RKO (cell line): Measurements from ENCODE around the gene PRKD1.
A peak's percentile ranks its signal among the peaks of the same experiment; 100 is the strongest.

ENCODE experiments used
- DNase-seq: peaks from one replicate; pipeline ENCODE4 v3.0.0-alpha.2; 2016; ENCODE audit warnings: low spot score

Gene PRKD1

DNA sequence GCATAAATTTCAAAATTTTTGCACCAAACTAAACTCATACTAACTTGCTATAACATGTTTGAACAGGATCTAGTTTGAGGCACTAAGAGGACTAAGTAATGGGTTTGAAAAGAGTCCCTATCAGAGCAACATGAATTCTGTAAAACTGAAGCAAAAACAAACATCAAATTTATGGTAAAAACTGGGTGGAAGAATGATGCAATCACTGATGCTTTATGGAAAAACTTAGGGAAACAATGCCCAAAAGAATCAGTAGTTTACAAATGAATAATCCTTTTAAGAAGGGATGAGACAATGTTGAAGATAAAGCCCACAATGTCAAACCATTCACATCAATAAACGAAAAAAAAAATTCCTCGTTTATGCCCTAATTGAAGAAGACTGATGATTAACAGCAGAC is 88.9 kb downstream of the PRKD1 start:
- no peak for DNase-seq

DNA sequence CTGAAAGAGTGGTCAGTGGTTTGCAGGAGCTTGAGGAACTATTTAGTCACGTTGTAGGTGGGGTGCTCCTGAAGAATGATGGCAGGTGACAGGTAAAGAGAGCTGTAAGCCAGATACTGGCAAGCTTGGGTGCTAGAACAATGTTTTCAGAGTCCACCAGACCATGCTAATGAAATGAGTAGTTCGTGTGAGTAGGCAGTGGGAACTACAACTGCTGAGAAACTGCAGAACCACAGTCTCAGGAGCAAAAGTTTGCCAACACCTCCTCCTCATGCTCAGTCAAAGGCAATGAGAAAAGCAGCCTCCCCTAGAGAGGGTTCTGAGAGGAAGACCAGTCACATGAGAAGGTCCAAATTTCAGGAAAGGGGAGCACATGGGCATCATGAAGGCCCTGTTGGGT is 91.3 kb downstream of the PRKD1 start:
- no peak for DNase-seq

DNA sequence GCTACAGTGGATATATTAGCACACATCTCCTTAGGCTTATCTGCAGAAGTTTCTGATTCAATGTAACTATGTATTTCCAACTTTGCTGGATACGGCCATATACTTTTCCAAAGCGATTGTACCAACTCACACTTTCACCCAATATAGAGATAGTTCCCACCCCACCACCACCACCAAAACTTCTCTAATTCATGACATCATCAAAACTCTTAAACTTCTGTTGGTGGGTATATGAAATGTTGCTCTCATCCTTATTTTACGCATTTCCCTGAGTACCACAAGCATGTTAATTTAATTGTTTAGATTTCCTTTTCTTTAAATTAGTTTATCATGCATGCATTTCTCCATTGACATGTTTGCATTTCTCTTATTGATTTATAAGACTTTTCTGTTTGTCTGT is 95.6 kb downstream of the PRKD1 start:
- no peak for DNase-seq

GRCh38 chr14:29829851-29830250 is 97.8 kb downstream of the PRKD1 start:
- no peak for DNase-seq

- no peak for DNase-seq
Observed at GRCh38 chr14:29823816-29824215, 103.8 kb downstream of the PRKD1 start.

- no peak for DNase-seq
Observed at GRCh38 chr14:29822430-29822709, 105.3 kb downstream of the PRKD1 start.

DNA sequence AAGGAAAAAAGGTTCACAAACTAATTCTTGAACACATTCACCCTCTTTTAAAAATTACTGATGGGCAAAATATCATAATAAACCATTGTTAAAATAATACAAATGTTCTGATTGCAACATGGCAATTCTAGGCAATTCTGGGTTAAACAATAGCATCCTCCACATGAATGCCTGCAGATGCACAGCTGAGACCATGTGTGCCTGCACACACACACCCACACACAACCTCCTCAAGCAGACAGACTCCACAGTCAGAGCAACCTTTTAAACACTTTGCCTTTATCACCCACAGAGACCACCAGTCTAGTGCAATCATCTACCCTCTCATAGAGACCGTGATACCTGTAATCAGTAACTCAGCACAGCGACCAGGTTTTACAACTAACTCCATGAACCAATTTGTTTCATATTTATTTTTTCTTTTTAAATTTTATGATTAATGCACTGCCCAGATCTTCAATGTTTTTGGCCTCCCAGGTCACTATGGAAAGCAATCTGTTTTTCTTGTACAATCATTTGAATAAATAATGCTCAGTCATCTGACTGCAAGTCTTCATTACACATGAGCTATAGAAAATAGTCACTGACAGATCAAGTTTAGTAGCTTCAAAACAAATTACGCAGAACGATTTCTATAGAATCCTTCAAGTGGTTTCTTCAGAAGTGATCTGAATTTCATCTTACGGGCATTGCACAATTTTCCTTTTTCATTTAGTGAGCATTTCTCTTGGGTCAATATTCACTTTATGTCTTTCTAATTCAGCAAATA is 105.8 kb downstream of the PRKD1 start:
- no peak for DNase-seq

- DNase-seq, result no peak
Observed at GRCh38 chr14:29821242-29821641, 106.4 kb downstream of the PRKD1 start.

DNA sequence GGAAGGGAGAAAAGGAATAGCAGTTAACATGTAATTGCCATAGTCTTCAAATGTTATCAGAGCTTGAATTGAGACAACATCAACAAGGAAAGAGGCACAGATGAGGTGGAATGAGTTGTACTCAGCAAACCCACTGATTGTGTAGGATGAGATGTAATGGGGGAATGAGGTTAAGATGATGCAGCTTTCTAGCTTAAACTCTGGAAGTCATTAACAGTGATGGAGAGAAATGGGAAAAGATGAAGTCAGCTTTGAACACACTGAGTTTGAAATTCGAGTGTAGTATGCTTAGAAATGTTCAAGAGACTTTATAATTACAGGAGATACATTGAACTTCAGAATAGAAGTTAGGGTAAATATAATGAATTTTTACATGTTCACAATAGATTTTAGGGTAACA is 106.9 kb downstream of the PRKD1 start:
- DNase-seq, result no peak

GRCh38 chr14:29817767-29818405 is 109.8 kb downstream of the PRKD1 start:
- DNase-seq, result no peak

DNA sequence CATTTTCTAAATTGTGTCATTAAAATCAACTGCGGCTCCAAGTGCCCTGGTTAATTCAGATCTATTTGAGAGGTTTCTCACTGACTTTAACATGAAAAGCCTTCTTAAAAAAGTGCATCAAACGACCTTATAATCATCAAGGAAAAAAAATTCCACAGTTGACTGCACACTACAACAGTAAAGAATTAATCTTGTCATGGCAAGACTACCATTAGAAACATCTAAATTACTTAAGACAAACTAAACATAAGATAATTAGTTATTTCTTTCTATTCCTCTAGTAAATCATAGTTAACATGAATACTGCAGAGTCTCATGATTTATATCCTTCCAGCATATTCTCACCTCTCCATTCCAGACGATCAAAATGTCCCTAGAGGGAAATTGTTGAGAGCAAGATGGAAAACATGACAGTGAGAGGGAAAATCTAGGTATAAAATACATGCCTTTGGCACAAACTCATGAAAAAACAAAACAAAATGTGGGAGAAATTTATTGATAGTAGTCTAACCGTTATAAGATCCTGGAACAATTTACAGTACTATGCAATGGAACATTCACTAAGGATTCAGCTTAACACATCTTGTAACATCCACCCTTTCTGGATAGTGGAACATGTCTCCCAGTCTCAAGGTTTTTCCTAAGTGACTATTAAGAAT is 112.5 kb downstream of the PRKD1 start:
- no peak for DNase-seq

GRCh38 chr14:29814156-29815015 is 113.3 kb downstream of the PRKD1 start:
- no peak for DNase-seq

GRCh38 chr14:29810682-29811081 is 117.0 kb downstream of the PRKD1 start:
- DNase-seq, result no peak

GRCh38 chr14:29810064-29810463 is 117.6 kb downstream of the PRKD1 start:
- no peak for DNase-seq

DNA sequence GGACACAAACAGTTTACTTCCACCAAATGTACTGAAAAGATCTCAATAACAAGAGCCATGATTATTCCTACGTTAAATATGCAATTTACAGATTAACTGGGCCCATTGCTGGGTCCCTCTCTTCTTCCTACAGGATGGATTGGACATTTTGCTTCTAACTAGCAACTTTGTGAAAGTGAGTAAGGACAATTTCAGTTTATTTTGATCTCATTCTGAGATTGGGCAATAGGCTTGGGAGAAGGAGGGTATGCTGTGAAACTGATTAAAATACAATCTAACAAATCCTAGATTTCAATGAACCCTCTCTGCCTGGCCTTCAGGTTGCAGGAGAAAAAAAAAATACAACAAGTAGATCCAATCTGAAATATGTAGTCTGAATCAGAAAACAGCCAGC is 121.5 kb downstream of the PRKD1 start:
- DNase-seq, result no peak

- peak; percentile 62 for DNase-seq
Observed at GRCh38 chr14:29805415-29806123, 122.1 kb downstream of the PRKD1 start.

- DNase-seq, result no peak
Observed at GRCh38 chr14:29804481-29805266, 123.0 kb downstream of the PRKD1 start.

GRCh38 chr14:29803045-29803444 is 124.6 kb downstream of the PRKD1 start:
- DNase-seq, result no peak

DNA sequence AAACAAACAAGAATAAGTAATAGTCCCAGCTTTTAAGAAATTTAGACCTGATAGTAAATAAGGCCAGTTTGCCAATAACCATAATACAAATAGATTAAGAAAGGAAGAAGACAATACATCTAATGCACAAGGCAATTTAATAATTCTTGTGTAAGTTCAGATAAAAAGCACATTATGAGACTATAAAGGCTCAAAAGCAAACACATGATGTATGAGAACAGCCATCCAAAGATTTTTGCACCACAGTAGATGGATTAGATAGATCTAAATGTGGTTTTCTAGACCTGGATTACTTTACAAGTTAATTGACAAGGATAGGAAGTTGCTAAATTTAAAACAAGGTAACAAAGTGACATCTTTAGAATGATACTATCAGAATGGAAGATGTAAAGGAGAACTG is 125.4 kb downstream of the PRKD1 start:
- no peak for DNase-seq

DNA sequence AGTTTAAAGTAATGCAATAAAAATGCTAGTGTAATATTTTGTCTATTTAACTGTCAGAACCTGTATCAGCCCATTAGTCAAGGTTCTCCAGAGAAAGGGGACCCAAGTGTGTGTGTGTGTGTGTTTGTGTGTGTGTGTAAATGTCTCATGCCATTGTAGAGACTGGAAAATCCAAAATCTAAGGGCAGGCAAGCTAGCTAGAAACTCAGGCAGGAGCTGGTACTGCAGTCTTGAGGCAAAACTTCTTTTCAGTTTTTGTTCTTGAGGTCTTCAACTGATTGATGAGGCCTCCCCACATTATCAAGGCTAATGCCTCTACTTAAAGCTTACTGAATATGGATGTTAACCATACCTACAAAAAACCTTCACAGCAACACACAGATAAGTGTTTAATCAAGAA is 126.7 kb downstream of the PRKD1 start:
- peak; percentile 0 for DNase-seq

DNA sequence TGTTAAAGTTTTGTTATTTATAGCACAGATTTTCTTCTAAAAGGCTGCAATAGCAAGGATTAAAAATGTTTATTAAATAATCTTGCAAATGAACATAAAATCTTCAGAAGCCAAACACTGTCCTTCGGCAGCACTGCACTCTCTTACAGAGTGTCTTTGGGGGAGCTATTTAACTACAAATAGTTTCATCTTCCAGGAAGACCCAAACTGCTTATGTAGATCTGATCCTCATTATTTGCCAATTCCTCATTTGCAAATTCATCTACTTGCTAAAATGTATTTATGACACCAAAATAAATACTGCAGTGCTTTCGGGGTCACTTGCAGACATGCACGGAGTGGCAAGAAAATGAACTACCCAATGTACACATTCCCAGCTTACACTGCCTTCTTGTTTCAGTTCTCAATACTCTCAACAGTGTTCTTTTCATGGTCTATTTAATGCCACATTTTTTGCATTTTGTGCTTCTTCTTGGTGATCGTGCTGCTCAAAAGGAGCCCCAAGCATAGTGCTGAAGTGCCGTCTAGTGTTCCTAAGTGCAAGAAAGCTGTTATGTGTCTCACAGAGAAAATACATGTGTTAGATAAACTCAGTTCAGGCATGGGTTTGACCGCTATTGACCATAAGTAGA is 128.1 kb downstream of the PRKD1 start:
- no peak for DNase-seq
